Superior temporal gyrus (tissue), 1 donor: ENCODE measurements around the gene PPP1R3F.

Source experiments
- DNase-seq: peaks from one replicate; pipeline ENCODE4 v3.0.0-alpha.2; 2016; ENCODE audit errors: extremely low spot score

Gene PPP1R3F, protein sequence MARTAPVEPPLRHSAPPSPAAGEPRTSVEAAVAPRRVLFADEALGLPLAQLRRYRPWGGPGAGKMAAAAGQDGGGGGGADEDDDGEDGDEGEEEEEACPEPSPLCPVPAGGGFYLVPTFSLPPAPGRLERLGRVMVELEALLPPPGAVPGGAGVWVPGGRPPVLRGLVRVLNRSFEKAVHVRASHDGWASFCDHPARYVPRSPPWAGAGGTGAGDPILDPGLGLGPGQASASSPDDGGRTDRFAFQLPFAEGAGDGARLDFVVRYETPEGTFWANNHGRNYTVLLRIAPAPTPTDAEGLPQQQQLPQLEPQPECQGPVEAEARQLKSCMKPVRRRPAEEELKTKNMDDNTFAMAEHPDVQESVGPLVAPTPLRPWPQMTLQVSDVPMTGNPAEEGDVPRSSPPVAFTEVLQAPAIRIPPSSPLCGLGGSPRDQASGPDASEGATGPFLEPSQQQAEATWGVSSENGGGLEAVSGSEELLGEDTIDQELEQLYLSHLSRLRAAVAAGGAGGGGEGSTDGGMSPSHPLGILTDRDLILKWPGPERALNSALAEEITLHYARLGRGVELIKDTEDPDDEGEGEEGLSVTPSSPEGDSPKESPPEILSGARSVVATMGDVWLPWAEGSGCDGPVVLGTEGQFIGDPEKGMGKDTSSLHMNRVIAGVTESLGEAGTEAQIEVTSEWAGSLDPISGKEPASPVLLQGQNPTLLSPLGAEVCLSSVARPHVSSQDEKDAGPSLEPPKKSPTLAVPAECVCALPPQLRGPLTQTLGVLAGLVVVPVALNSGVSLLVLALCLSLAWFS

GRCh38 chrX:49269767-49270248 lies at the start of gene PPP1R3F:
Gene PPP1R3F (plus strand): TSS chrX:49269793. CDS start chrX:49269870, 77 bp downstream.
- no peak for DNase-seq

GRCh38 chrX:49220100-49220499 lies 49.5 kb upstream of the PPP1R3F start:
- DNase-seq, result no peak

DNA sequence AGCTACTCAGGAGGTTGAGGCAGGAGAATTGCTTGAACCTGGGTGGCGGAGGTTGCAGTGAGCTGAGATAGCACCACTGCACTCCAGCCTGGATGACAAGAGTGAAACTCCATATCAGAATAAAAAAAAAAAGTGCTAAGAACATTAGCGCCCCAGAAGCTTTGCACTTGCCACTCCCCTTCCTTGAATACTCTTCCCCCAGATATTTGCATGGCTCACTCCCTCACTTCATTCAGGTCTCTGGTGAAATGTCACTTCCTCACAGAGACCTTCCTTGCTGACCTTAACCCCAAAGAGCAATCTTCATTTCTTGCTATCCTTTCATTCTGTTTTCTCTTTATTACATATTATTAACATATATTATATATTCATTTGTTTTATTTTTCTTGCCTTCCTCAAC lies 47.7 kb upstream of the PPP1R3F start:
- no peak for DNase-seq

GRCh38 chrX:49225858-49226257 lies 43.7 kb upstream of the PPP1R3F start:
- no peak for DNase-seq

- no peak for DNase-seq
Observed at GRCh38 chrX:49226946-49227345, 42.6 kb upstream of the PPP1R3F start.

DNA sequence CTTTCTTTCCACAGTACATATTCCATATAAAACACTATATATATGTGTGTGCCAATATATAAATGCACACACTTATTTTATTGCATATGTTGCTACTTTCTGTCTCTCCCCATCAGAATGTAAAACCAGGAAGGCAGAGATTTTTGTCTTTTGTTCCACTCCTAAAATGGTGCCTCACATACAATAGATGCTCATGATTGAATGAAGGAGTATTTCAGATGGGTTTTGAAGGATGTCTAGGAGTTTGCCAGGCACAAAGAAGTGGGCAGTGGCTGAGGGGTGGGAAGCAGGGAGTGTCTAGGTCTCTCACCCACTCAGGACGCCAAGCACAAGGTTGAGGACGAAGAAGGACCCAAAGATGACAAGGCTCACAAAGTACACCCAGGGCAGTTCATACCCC lies 41.9 kb upstream of the PPP1R3F start:
- no peak for DNase-seq

DNA sequence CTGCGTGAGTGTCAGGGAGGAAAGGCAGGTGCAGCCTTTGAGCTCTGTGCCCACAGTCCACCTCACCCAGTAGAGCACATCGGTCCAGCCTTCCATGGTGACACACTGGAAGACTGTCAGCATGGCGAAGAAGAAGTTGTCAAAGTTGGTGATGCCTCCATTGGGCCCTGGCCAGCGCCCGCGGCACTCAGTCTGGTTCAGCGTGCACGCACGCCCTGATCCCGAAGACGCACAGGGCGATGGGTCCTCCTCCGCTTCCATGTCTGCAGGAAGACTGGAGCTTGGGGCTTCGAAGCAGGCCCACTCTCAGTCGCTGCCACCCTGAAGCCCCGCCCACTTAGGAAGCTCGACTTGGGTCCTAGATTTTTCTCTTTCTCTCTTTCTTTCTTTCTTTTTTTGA lies 41.4 kb upstream of the PPP1R3F start:
- no peak for DNase-seq

- no peak for DNase-seq
Observed at GRCh38 chrX:49230500-49231232, 38.9 kb upstream of the PPP1R3F start.

DNA sequence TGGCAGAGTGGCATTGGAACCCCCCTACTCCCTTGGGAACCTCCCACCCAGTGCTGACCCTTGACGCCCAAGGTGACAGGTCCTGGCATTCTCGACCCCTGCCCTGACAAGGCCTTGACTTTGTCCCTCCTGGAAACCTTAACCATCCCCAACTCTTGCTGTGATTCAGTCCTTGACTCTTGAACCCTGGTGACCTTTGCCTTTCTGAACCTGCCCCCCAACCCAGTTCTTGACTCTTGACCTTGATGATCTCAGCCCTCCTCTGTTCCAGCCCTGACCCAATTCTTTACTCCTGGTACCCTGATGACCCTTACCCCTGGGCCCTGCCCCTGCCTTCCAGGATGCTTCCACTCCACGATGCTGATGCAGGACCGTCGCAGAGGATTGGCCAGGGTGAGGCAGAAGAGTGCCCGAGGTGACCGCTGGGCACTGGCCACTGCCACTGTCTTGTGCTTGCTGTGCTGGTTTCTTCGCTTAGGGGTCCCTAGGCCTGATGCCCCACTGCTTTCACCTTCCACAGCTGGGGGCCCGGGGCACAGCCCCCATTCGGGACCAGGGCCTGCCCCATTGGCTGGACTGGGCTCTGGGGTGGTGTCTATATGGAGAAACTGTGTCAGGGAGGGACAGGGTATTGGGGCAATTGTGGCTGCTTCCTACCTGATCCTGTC lies 38.1 kb upstream of the PPP1R3F start:
- no peak for DNase-seq

DNA sequence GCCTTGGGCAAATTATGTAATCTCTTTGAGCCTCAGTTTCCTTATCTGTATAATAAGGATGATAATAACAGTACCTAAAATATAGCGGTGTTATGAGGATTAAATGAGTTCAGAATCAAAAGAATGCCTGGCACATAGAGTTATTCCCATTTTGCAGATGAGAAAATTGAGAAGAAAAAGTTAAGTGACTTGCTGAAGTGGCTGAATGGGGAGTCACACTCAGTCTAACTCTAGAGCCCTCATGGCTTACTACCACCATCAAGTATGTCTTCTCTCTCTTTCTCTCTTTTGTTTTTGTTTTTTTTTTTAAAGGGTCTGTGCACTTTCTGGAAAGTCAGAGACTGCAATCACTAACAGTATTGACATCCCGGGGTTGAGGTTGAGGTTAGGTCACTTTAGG lies 37.1 kb upstream of the PPP1R3F start:
- no peak for DNase-seq

DNA sequence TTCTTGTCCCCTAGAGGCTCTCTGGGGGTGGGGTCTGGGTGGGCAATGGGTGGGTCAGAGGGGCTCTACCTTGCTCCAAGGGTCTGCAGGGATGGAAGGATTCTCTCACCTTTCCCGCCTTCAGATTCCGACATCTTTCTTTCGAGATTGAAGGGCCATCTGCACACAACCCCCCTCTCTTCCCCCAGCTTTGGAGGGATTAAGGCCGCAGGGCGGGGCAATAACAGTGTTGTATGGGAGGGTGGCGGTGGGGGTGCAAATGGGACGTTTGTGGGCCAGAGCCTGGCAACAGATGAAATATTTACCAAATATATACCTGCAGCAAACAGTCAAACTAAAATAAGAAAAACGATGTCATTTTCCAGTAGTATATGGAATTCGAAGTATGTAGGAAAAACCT lies 36.4 kb upstream of the PPP1R3F start, which contains the start of gene CACNA1F:
Gene CACNA1F (minus strand): TSS at position 165 of the 400 bp plus-strand sequence. CDS start 31 bp downstream, at position 134.
- DNase-seq, result no peak

DNA sequence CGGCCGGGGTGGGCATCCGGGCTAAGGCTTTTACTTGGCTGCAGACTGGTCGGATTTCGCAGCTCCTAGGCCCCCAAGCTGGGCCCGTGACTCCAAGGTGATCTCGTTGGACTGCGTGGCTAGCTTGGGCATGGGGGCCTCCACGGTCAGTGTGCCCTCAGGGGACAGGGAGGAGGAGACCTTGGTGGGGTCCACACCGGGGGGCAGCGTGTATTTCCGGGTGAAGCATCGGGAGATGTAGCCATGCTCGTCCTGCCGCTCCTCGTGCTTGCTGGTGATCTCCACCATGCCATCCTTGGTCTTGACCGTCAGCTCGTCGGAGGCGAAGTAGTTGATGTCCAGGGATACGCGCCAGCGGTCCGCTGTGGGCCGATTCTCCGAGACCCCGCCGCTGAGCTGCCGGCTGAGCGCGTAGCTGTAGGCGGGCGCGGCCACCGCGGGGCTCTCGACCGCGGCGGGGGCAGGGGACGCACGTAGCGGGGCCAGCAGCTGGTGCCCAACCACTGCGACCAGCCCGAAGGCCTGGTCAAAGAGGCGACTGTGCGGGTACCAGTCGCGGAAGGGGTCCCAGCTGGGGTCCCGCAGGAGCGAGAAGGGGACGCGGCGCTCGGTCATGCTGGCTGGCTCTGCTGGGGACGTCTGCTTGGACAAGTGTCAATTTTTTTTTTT lies 35.6 kb upstream of the PPP1R3F start:
- no peak for DNase-seq

GRCh38 chrX:49237060-49237459 lies 32.5 kb upstream of the PPP1R3F start:
- no peak for DNase-seq

DNA sequence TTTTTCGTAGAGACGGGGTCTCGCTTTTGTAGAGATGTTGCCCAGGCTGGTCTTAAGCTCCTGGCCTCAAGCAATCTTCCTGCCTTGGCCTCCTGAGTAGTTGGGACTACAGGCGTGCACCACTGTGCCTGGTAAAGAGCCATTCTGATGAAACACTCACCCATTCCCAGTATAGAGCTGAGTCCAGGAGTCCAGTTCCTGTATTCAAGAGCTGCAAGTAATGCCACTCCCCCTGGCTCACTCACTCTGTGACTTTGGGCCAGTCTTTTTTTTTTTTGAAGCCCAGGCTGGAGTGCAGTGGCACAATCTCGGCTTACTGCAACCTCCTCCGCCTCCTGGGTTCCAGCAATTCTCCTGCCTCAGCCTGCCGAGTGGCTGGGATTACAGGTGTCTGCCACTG lies 30.9 kb upstream of the PPP1R3F start:
- DNase-seq, result no peak

DNA sequence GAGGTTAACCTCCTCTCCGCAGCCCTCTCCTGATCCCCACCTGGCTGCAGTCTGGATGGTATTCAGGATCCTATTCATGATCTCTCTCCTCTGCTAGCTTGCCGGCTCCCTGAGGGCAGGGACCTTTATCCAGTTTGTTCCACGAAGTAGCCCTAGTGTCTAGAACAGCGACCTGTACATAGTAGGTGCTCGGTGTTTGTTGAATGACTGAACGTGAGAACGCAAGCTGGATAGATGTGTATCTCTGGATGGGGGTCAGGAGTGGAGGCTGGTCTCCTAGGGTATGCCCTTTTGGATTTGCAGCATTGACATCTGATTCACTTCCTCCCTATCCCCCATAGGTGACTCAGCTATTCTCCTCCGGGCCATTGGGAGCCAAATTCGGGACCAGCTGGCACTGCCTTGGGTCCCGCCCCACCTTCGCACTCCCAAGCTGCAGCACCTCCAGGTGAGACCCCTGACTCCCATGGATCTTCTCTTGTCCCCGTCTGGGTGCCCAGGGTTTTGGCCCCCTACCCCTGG lies 27.0 kb upstream of the PPP1R3F start:
- no peak for DNase-seq

DNA sequence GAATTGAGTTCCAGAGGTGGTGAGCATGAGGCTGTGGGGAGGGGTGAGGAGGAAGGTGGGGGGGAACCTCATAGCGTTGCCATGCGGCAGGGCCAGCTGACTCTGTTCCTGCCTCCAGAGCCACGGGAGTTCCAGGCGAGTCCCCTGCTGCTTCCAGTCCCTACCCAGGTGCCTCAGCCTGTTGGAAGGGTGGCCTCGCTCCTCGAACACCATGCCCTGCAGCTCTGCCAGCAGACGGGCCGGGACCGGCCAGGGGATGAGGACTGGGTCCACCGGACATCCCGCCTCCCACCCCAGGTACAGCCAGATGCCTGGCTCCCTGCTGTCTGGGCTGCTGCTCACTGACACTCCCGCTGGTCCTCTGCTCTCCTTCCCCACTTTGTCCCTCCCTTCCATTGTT lies 26.4 kb upstream of the PPP1R3F start:
- no peak for DNase-seq

DNA sequence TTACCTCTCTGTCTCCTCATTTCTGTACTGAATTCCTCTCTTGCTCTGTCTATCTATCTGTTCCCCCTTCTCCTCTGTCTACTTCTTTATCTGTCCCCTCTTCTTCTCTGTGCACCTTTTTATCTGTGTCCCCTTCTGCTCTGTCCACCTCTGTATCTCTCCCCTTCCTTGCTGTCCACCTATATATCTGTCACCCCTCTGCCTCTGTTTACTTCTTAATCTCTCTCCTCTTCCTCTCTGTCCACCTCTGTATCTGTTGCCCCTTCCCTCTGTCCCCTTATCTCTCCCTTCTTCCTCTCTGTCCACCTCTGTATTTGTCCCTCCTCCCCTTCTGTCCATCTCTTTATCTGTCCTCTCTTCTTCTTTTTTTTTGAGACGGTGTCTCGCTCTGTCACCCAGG lies 25.4 kb upstream of the PPP1R3F start:
- DNase-seq, result no peak

GRCh38 chrX:49246541-49246940 lies 23.1 kb upstream of the PPP1R3F start:
- DNase-seq, result no peak

GRCh38 chrX:49247346-49247745 lies 22.2 kb upstream of the PPP1R3F start:
- DNase-seq, result no peak

DNA sequence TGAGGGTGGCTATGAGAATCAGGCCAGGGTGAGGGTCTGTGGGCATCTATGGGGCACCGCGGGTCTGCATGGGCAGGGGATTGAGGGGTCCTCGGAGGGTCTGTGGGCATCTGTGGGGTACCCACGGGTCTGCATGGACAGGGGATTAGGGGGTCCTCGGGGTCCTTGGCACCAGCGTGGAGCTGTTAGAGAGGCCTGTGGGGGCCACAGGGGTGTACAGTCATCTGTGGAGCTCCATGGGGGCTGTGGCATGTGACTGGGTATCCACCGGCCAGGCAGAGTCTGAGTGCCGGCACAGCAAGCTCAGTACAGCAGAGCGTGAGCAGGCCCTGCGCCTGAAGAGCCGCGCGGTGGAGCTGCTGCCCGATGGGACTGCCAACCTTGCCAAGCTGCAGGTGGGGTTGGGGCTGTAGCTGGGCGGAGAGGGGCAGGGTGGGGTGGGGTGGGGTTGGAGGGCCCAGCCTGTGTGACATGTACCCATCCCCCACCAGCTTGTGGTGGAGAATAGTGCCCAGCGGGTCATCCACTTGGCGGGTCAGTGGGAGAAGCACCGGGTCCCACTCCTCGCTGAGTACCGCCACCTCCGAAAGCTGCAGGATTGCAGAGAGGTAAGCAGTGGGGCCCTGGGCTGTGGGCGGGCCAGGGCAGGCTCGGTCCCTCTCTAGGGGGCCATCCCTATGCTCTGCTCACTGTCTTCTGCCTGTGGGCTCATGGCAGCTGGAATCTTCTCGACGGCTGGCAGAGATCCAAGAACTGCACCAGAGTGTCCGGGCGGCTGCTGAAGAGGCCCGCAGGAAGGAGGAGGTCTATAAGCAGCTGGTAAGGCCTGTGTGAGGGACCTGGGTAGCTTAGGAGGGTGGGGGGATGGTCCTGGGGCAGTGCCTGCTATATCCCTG lies 21.4 kb upstream of the PPP1R3F start:
- DNase-seq, result no peak
